ENCODE data around the gene ZNF691.
"Not testable (repeated sequence)": the region's sequence is repeated elsewhere in the genome, so short reads cannot be mapped to it uniquely, and the experiment has no call there.

Gene ZNF691

GRCh38 chr1:42806593-42806992, 39.8 kb upstream of the ZNF691 start:
- Histone ChIP-seq H3K27me3 (replicated peaks) (no peaks in the 10 kb centered on the region), H3K36me3 (replicated peaks) (no peaks in the 10 kb centered on the region), H3K27ac (no peak overlapping the region), H3K4me3 (ENCODE audit: low read depth, low read length) (no peak overlapping the region)
- DNase-seq: no peak
- TF ChIP-seq CTCF (IDR thresholded peaks at IDR 0.05; ENCODE audit: low read depth, low read length, missing control alignments): no peak
- in situ Hi-C loops (cut with HindIII; ENCODE audit: low pct_ligation_motif_present, low sequenced_read_pairs): no loop called here

- no peaks in the 10 kb centered on the region for H3K36me3 ChIP-seq (replicated peaks)
- H3K27ac ChIP-seq: no peak overlapping the region
- no peak overlapping the region for H3K4me3 ChIP-seq (ENCODE audit: low read depth, low read length)
- in situ Hi-C loops (cut with HindIII; ENCODE audit: low pct_ligation_motif_present, low sequenced_read_pairs): no loop called here
- H3K27me3 ChIP-seq (replicated peaks): no peaks in the 10 kb centered on the region
- DNase-seq: no peak
- TF ChIP-seq CTCF (IDR thresholded peaks at IDR 0.05; ENCODE audit: low read depth, low read length, missing control alignments): no peak
Measured at GRCh38 chr1:42807056-42807668, 39.3 kb upstream of the ZNF691 start.

- H3K36me3 ChIP-seq (replicated peaks); H3K4me3 ChIP-seq (ENCODE audit: low read depth, low read length); DNase-seq; H3K27ac ChIP-seq; H3K27me3 ChIP-seq (replicated peaks); in situ Hi-C loops (cut with HindIII; ENCODE audit: low pct_ligation_motif_present, low sequenced_read_pairs): not testable (repeated sequence)
Measured at GRCh38 chr1:42814815-42815214, 31.6 kb upstream of the ZNF691 start.

- TF ChIP-seq CTCF (IDR thresholded peaks at IDR 0.05; ENCODE audit: low read depth, low read length, missing control alignments): no peak
- Histone ChIP-seq H3K36me3 (replicated peaks) (no peaks in the 10 kb centered on the region), H3K27ac (peak overlapping the region; percentile 20), H3K27me3 (replicated peaks) (no peaks in the 10 kb centered on the region), H3K4me3 (ENCODE audit: low read depth, low read length) (peak overlapping the region; percentile 77)
- in situ Hi-C loops (cut with HindIII; ENCODE audit: low pct_ligation_motif_present, low sequenced_read_pairs): no loop called here
- peak; percentile 2 for DNase-seq
Measured at GRCh38 chr1:42815941-42816584, 30.4 kb upstream of the ZNF691 start.

- DNase-seq: peak; percentile 77
- no peak for TF ChIP-seq CTCF (IDR thresholded peaks at IDR 0.05; ENCODE audit: low read depth, low read length, missing control alignments)
- Histone ChIP-seq H3K27me3 (replicated peaks) (no peaks in the 10 kb centered on the region), H3K4me3 (ENCODE audit: low read depth, low read length) (peak within 1 kb of the TSS; percentile 77), H3K36me3 (replicated peaks) (no peaks in the 10 kb centered on the region), H3K27ac (peak within 1 kb of the TSS; percentile 100)
- in situ Hi-C loops (cut with HindIII; ENCODE audit: low pct_ligation_motif_present, low sequenced_read_pairs): no loop called here
Measured at GRCh38 chr1:42816585-42817439, 29.6 kb upstream of the ZNF691 start, which contains the start of the genes ERMAP and SVBP. Gene ERMAP (plus strand): TSS chr1:42817122. CDS start chr1:42830449, 13,327 bp downstream. Gene SVBP (minus strand): TSS chr1:42817397. CDS start chr1:42816544, 853 bp downstream.

- Histone ChIP-seq H3K4me3 (ENCODE audit: low read depth, low read length) (peak overlapping the region; percentile 49), H3K27ac (peak overlapping the region; percentile 100), H3K27me3 (replicated peaks) (no peaks in the 10 kb centered on the region), H3K36me3 (replicated peaks) (no peaks in the 10 kb centered on the region)
- no peak for DNase-seq
- no peak for TF ChIP-seq CTCF (IDR thresholded peaks at IDR 0.05; ENCODE audit: low read depth, low read length, missing control alignments)
- in situ Hi-C loops (cut with HindIII; ENCODE audit: low pct_ligation_motif_present, low sequenced_read_pairs): no loop called here
Measured at GRCh38 chr1:42817440-42817767, 29.0 kb upstream of the ZNF691 start.

Data from brain microvascular endothelial cell (primary cell).